Vagina (tissue), 2 donors: Measurements from ENCODE around the gene DHX35.

Source experiments
- POLR2A ChIP-seq, 2 donors: fragments of 450-650 bp; IDR thresholded peaks; one replicate each; pipeline ENCODE4 v1.6.1; 2017; ENCODE audit warnings: antibody characterized with exemption in 2 of 2, mild to moderate bottlenecking in 2 of 2, moderate library complexity in 2 of 2
- POLR2AphosphoS5 ChIP-seq, 2 donors: sonication (generic); formaldehyde crosslinking; IDR thresholded peaks; one replicate each; pipeline ENCODE4 v1.9.0; 2017; ENCODE audit warnings: antibody characterized with exemption in 2 of 2, mild to moderate bottlenecking in 2 of 2, low read depth in 1 of 2; ENCODE audit not compliant: insufficient read depth in 1 of 2
- TF ChIP-seq, protein P1 (sequence below), 3 experiments: fragments of 450-650 bp in 2 of 3; fragments of 200-600 bp in 1 of 3; sonication (generic) in 1 of 3; IDR thresholded peaks; one replicate each; pipeline ENCODE4 v1.5.1; 2017 to 2019; ENCODE audit warnings: antibody characterized with exemption in 3 of 3, mild to moderate bottlenecking in 2 of 3, moderate library complexity in 2 of 3

DNA sequence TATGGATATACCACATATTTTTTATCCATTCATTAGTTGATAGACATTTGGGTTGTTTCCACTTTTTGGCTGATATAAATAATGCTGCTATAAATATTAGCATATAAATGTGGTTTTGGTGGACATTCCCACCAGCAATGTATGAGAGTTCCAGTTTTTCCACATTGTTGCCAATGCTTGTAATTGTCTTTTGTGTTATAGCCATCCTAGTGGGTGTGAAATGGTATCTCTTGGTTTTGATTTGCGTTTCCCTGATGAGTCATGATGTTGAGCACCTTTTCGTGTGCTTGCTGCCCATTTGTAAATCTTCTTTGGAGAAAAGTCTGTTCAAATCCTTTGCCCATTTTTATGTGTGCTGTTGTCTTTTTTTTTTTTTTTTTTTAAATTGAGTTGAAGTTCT lies 54.4 kb downstream of the DHX35 start:
- TF ChIP-seq POLR2A (IDR thresholded peaks at IDR 0.05): no peak
- TF ChIP-seq, protein P1, sequence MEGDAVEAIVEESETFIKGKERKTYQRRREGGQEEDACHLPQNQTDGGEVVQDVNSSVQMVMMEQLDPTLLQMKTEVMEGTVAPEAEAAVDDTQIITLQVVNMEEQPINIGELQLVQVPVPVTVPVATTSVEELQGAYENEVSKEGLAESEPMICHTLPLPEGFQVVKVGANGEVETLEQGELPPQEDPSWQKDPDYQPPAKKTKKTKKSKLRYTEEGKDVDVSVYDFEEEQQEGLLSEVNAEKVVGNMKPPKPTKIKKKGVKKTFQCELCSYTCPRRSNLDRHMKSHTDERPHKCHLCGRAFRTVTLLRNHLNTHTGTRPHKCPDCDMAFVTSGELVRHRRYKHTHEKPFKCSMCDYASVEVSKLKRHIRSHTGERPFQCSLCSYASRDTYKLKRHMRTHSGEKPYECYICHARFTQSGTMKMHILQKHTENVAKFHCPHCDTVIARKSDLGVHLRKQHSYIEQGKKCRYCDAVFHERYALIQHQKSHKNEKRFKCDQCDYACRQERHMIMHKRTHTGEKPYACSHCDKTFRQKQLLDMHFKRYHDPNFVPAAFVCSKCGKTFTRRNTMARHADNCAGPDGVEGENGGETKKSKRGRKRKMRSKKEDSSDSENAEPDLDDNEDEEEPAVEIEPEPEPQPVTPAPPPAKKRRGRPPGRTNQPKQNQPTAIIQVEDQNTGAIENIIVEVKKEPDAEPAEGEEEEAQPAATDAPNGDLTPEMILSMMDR (IDR thresholded peaks at IDR 0.05): no peak
- TF ChIP-seq POLR2AphosphoS5 (IDR thresholded peaks at IDR 0.05; ENCODE audit: insufficient read depth in 1 of 2, low read depth in 1 of 2): no peak
